PFSK-1 (cell line): ENCODE data around the gene PTGR3.

Experiments
- FOXP2 ChIP-seq: optimal IDR thresholded peaks from 2 replicates; pipeline ENCODE3; 2011; ENCODE audit warnings: borderline replicate concordance, control low read depth, inconsistent platforms; ENCODE audit not compliant: insufficient read depth; ENCODE audit errors: extremely low read length, extremely low read depth
- POLR2AphosphoS5 ChIP-seq: IDR thresholded peaks from 2 replicates; pipeline ENCODE4 v1.6.1; 2012; ENCODE audit warnings: low read depth, mild to moderate bottlenecking, control low read depth, low read length, moderate library complexity
- REST ChIP-seq, 2 experiments: IDR thresholded peaks; 2 replicates each; pipeline versions ENCODE4 v1.6.1 to v1.8.0; 2011 to 2012; ENCODE audit warnings: low read depth in 2 of 2, low read length in 2 of 2, control low read depth in 1 of 2, inconsistent platforms in 1 of 2, mild to moderate bottlenecking in 1 of 2, moderate library complexity in 1 of 2; ENCODE audit not compliant: insufficient read depth in 1 of 2
- SIN3A ChIP-seq: IDR thresholded peaks from 2 replicates; pipeline ENCODE4 v1.6.1; 2012; ENCODE audit warnings: mild to moderate bottlenecking, low read length, moderate library complexity, borderline replicate concordance; ENCODE audit not compliant: insufficient read depth
- TAF1 ChIP-seq: IDR thresholded peaks from 2 replicates; pipeline ENCODE4 v1.6.1; 2012; ENCODE audit warnings: low read length, control low read depth, borderline replicate concordance; ENCODE audit not compliant: insufficient read depth

GRCh38 chr18:75170916-75171315 is 38.0 kb downstream of the PTGR3 start:
- no peak for TF ChIP-seq SIN3A
- no peak for TF ChIP-seq REST (IDR thresholded peaks at IDR 0.05; ENCODE audit: insufficient read depth in 1 of 2, low read depth in 2 of 2, low read length in 2 of 2)
- TF ChIP-seq TAF1: no peak
- TF ChIP-seq POLR2AphosphoS5: no peak
- TF ChIP-seq FOXP2: no peak
